IPS DF 6.9 (cell line): Measurements from ENCODE around the gene TENT5A.
"Not testable (repeated sequence)": the region's sequence is repeated elsewhere in the genome, so short reads cannot be mapped to it uniquely, and the experiment has no call there.

Experiments
- DNase-seq: peaks from one replicate; pipeline ENCODE4 v3.0.0-alpha.2; 2013; ENCODE audit warnings: low read depth, low spot score
- H3K27ac ChIP-seq: one replicate; pipeline ENCODE4 v1.5.1; 2013; ENCODE audit warnings: low read length, control low read depth
- H3K27me3 ChIP-seq: 2 replicates; pipeline ENCODE4 v1.6.1; 2013; ENCODE audit warnings: mild to moderate bottlenecking, low read length; ENCODE audit not compliant: control insufficient read depth, insufficient read depth
- H3K36me3 ChIP-seq: 2 replicates; pipeline ENCODE4 v1.6.1; 2013; ENCODE audit warnings: low read length; ENCODE audit not compliant: control insufficient read depth, insufficient read depth
- H3K4me1 ChIP-seq: 2 replicates; pipeline ENCODE4 v1.6.1; 2013; ENCODE audit warnings: low read length; ENCODE audit not compliant: control insufficient read depth, insufficient read depth
- H3K4me3 ChIP-seq: 2 replicates; pipeline ENCODE4 v1.5.1; 2013; ENCODE audit warnings: mild to moderate bottlenecking, low read length
- H3K9me3 ChIP-seq: 2 replicates; pipeline ENCODE4 v1.6.1; 2013; ENCODE audit warnings: low read length, inconsistent platforms; ENCODE audit not compliant: control insufficient read depth, insufficient read depth
- WGBS: extraction: QIAGEN DNeasy Blood & Tissue Kit; methylation state at CpG from one replicate; pipeline ENCODE4 v1.1.7; 2013; ENCODE audit warnings: mixed read lengths, missing lambda C conversion rate; ENCODE audit not compliant: insufficient read length, insufficient coverage; 5-methylcytosine and 5-hydroxymethylcytosine counted together

TENT5A gene

GRCh38 chr6:81789291-81789690, 36.8 kb upstream of the TENT5A start:
- no peak for DNase-seq
- no peaks in the 10 kb centered on the region for H3K27me3 ChIP-seq
- no peak overlapping the region for H3K4me3 ChIP-seq
- WGBS, result no CpG with 5 or more reads among the region's 1 CpG
- H3K36me3 ChIP-seq, result no peaks in the 10 kb centered on the region
- H3K4me1 ChIP-seq, result peaks cover 2% of the 10 kb centered on the region; the same call in 1 of the 2 replicates
- no peak overlapping the region for H3K27ac ChIP-seq
- no peaks in the 10 kb centered on the region for H3K9me3 ChIP-seq

GRCh38 chr6:81788748-81789147, 36.3 kb upstream of the TENT5A start:
- Histone ChIP-seq H3K4me3 (no peak overlapping the region), H3K9me3 (no peaks in the 10 kb centered on the region), H3K36me3 (no peaks in the 10 kb centered on the region), H3K27me3 (no peaks in the 10 kb centered on the region), H3K27ac (no peak overlapping the region), H3K4me1 (peaks cover 2% of the 10 kb centered on the region; the same call in 1 of the 2 replicates)
- no peak for DNase-seq

GRCh38 chr6:81787313-81788068, 35.0 kb upstream of the TENT5A start:
- no peaks in the 10 kb centered on the region for H3K9me3 ChIP-seq
- no peaks in the 10 kb centered on the region for H3K27me3 ChIP-seq
- DNase-seq, result no peak
- WGBS, result no CpG with 5 or more reads among the region's 3 CpGs
- no peaks in the 10 kb centered on the region for H3K36me3 ChIP-seq
- no peak overlapping the region for H3K4me3 ChIP-seq
- H3K4me1 ChIP-seq, result peaks cover 2% of the 10 kb centered on the region; the same call in 1 of the 2 replicates
- H3K27ac ChIP-seq, result no peak overlapping the region

- Histone ChIP-seq H3K4me3 (no peak overlapping the region), H3K36me3 (no peaks in the 10 kb centered on the region), H3K27ac (no peak overlapping the region), H3K4me1 (peaks cover 2% of the 10 kb centered on the region; the same call in 1 of the 2 replicates), H3K9me3 (no peaks in the 10 kb centered on the region), H3K27me3 (no peaks in the 10 kb centered on the region)
- DNase-seq, result no peak
- WGBS, result no CpG with 5 or more reads among the region's 1 CpG
Observed at GRCh38 chr6:81786150-81786549, 33.7 kb upstream of the TENT5A start.

- H3K27me3 ChIP-seq, result no peaks in the 10 kb centered on the region
- H3K36me3 ChIP-seq, result no peaks in the 10 kb centered on the region
- no CpG with 5 or more reads among the region's 2 CpGs for WGBS
- no peak for DNase-seq
- no peaks in the 10 kb centered on the region for H3K9me3 ChIP-seq
- H3K27ac ChIP-seq, result no peak overlapping the region
- peaks cover 2% of the 10 kb centered on the region; the same call in 1 of the 2 replicates for H3K4me1 ChIP-seq
- H3K4me3 ChIP-seq, result no peak overlapping the region
Observed at GRCh38 chr6:81785377-81785776, 32.9 kb upstream of the TENT5A start.

- Histone ChIP-seq H3K4me3 (no peak overlapping the region), H3K9me3 (no peaks in the 10 kb centered on the region), H3K27me3 (no peaks in the 10 kb centered on the region), H3K27ac (no peak overlapping the region), H3K4me1 (peaks cover under 1% of the 10 kb centered on the region; the same call in 1 of the 2 replicates), H3K36me3 (no peaks in the 10 kb centered on the region)
- WGBS, result no CpG with 5 or more reads among the region's 2 CpGs
- no peak for DNase-seq
Observed at GRCh38 chr6:81783893-81784292, 31.4 kb upstream of the TENT5A start.

GRCh38 chr6:81781624-81782023, 29.1 kb upstream of the TENT5A start:
- H3K36me3 ChIP-seq, result no peaks in the 10 kb centered on the region
- WGBS, result no CpG with 5 or more reads among the region's 2 CpGs
- no peak overlapping the region for H3K27ac ChIP-seq
- H3K9me3 ChIP-seq, result no peaks in the 10 kb centered on the region
- no peak for DNase-seq
- no peaks in the 10 kb centered on the region for H3K4me1 ChIP-seq
- no peaks in the 10 kb centered on the region for H3K27me3 ChIP-seq
- no peak overlapping the region for H3K4me3 ChIP-seq

- no peak overlapping the region for H3K27ac ChIP-seq
- H3K4me1 ChIP-seq, result no peaks in the 10 kb centered on the region
- WGBS, result no CpG with 5 or more reads among the region's 2 CpGs
- H3K4me3 ChIP-seq, result no peak overlapping the region
- H3K27me3 ChIP-seq, result no peaks in the 10 kb centered on the region
- H3K9me3 ChIP-seq, result no peaks in the 10 kb centered on the region
- no peaks in the 10 kb centered on the region for H3K36me3 ChIP-seq
- no peak for DNase-seq
Observed at GRCh38 chr6:81777586-81778268, 25.2 kb upstream of the TENT5A start.

GRCh38 chr6:81776219-81776618, 23.7 kb upstream of the TENT5A start:
- not testable (repeated sequence) for H3K36me3 ChIP-seq, H3K4me1 ChIP-seq, H3K27ac ChIP-seq, H3K27me3 ChIP-seq, DNase-seq, H3K4me3 ChIP-seq, H3K9me3 ChIP-seq
- WGBS, result no CpG with 5 or more reads among the region's 4 CpGs

GRCh38 chr6:81774542-81774941, 22.1 kb upstream of the TENT5A start:
- Histone ChIP-seq H3K9me3 (no peaks in the 10 kb centered on the region), H3K4me3 (no peak overlapping the region), H3K27ac (no peak overlapping the region), H3K4me1 (no peaks in the 10 kb centered on the region), H3K36me3 (no peaks in the 10 kb centered on the region), H3K27me3 (no peaks in the 10 kb centered on the region)
- DNase-seq, result no peak
- WGBS, result no CpG with 5 or more reads among the region's 2 CpGs
